GM12878 (cell line): ENCODE measurements around the gene PTGR1. TPM values are rescaled to one million over a fixed set of nuclear protein-coding genes. Genes with fewer than 3 reads are reported as not detected.

Experiments
- ATAC-seq: fragments of 200-7000 bp; cut with Tn5 transposase; 3 replicates; pipeline ENCODE4 v1.9.1; 2020; ENCODE audit warnings: mild to moderate bottlenecking, moderate library complexity
- BruUV-seq: library from RNA; stranded (reverse); fragments of 400-500 nt; replicated peaks from 2 replicates; lab custom pipeline; 2021; lab: Mats Ljungman, UMichigan
- CTCF ChIA-PET: fragments of 300-600 bp; sonication (Branson Sonifier 250); formaldehyde crosslinking; extraction: SDS; loops from one replicate; lab custom pipeline; 2021; ENCODE audit warnings: inconsistent platforms; lab: Yijun Ruan, JAX
- POLR2A ChIA-PET: fragments of 350-600 bp; formaldehyde crosslinking; extraction: SDS; loops from one replicate; lab custom pipeline; 2021; ENCODE audit warnings: inconsistent platforms; lab: Charles Lee
- RAD21 ChIA-PET: fragments of 300-600 bp; sonication (Branson Sonifier 250); formaldehyde crosslinking; loops from one replicate; lab custom pipeline; 2023; ENCODE audit warnings: antibody characterized with exemption; ENCODE audit not compliant: unreplicated experiment; lab: Charles Lee
- SMC1A ChIA-PET: fragments of 300-600 bp; sonication (Branson Sonifier 250); formaldehyde crosslinking; loops from one replicate; lab custom pipeline; 2023; ENCODE audit not compliant: unreplicated experiment, uncharacterized antibody; lab: Charles Lee
- DNase-seq: peaks from one replicate; pipeline ENCODE4 v3.0.0-alpha.2; 2011; ENCODE audit warnings: low read depth, low spot score
- FAIRE-seq: peaks from 3 replicates; lab custom pipeline; 2011; peaks lifted over from hg19 to GRCh38; lab: Jason Lieb, UNC
- H2AFZ ChIP-seq: 2 replicates; pipeline ENCODE4 v1.6.0; 2011; ENCODE audit warnings: low read depth, low read length, control low read depth; ENCODE audit not compliant: control insufficient read depth
- H3K27ac ChIP-seq: 2 replicates; pipeline ENCODE4 v1.5.1; 2011; ENCODE audit warnings: control low read depth; ENCODE audit not compliant: control insufficient read depth, insufficient read depth
- H3K27me3 ChIP-seq, 2 experiments: replicated peaks in 1 of 2; 2 replicates each; pipeline versions ENCODE4 v1.6.0 to v1.6.1; 2011; ENCODE audit warnings: low read length in 1 of 2; ENCODE audit not compliant: control insufficient read depth in 2 of 2, insufficient read depth in 2 of 2
- H3K36me3 ChIP-seq, 2 experiments: 2 replicates each; pipeline ENCODE4 v1.5.1; 2011; ENCODE audit warnings: low read length in 1 of 2; ENCODE audit not compliant: control insufficient read depth in 2 of 2, insufficient read depth in 2 of 2
- H3K4me1 ChIP-seq: 2 replicates; pipeline ENCODE4 v1.6.1; 2011; ENCODE audit warnings: mild to moderate bottlenecking, low read length, moderate library complexity, mixed read lengths; ENCODE audit not compliant: control insufficient read depth, insufficient read depth
- H3K4me2 ChIP-seq: 2 replicates; pipeline ENCODE4 v1.6.0; 2011; ENCODE audit warnings: control low read depth; ENCODE audit not compliant: control insufficient read depth, insufficient read depth
- H3K4me3 ChIP-seq: fragments of 200-600 bp; sonication (generic); 2 replicates; pipeline ENCODE4 v1.5.1; 2016
- H3K79me2 ChIP-seq: 2 replicates; pipeline ENCODE4 v1.6.0; 2011; ENCODE audit warnings: low read length; ENCODE audit not compliant: control insufficient read depth, insufficient read depth
- H3K9ac ChIP-seq: 2 replicates; pipeline ENCODE4 v1.8.0; 2011; ENCODE audit warnings: low read length, control low read depth, mixed read lengths; ENCODE audit not compliant: control insufficient read depth, insufficient read depth
- H3K9me3 ChIP-seq: replicated peaks from 3 replicates; pipeline ENCODE4 v1.5.1; 2011; ENCODE audit warnings: mild to moderate bottlenecking, low read length; ENCODE audit not compliant: control insufficient read depth, insufficient read depth
- H4K20me1 ChIP-seq: 2 replicates; pipeline ENCODE4 v1.6.0; 2011; ENCODE audit not compliant: control insufficient read depth, insufficient read depth
- ASH2L ChIP-seq: fragments of 300-600, 200-600 bp; sonication (generic); IDR thresholded peaks from 2 replicates; pipeline ENCODE4 v1.6.1; 2017; ENCODE audit warnings: low read depth, mild to moderate bottlenecking, borderline replicate concordance
- HDAC2 ChIP-seq: fragments of 200-600 bp; sonication (generic); IDR thresholded peaks from 2 replicates; pipeline ENCODE4 v1.6.1; 2017
- HDGF ChIP-seq: fragments of 450-650 bp; IDR thresholded peaks from 2 replicates; pipeline ENCODE4 v1.6.1; 2016; ENCODE audit warnings: antibody characterized with exemption
- JUNB ChIP-seq: IDR thresholded peaks from 2 replicates; pipeline ENCODE4 v1.6.1; 2016; ENCODE audit warnings: antibody characterized with exemption, mild to moderate bottlenecking
- NFYB ChIP-seq: IDR thresholded peaks from 2 replicates; pipeline ENCODE4 v1.6.1; 2011; ENCODE audit warnings: low read depth, mild to moderate bottlenecking, low read length, improper control_type of control experiment, moderate library complexity; ENCODE audit not compliant: insufficient read depth
- POLR2AphosphoS2 ChIP-seq: IDR thresholded peaks from 2 replicates; pipeline ENCODE4 v1.6.1; 2011; ENCODE audit warnings: low read depth, mild to moderate bottlenecking, low read length, improper control_type of control experiment, moderate library complexity
- SMAD5 ChIP-seq: IDR thresholded peaks from 2 replicates; pipeline ENCODE4 v1.6.1; 2016; ENCODE audit warnings: antibody characterized with exemption, low read depth
- SMC3 ChIP-seq: IDR thresholded peaks from 2 replicates; pipeline ENCODE4 v1.6.1; 2011; ENCODE audit warnings: low read length, improper control_type of control experiment, borderline replicate concordance
- SPI1 ChIP-seq: IDR thresholded peaks from 2 replicates; pipeline ENCODE4 v1.6.1; 2011; ENCODE audit warnings: low read depth, mild to moderate bottlenecking, low read length, moderate library complexity, borderline replicate concordance; ENCODE audit not compliant: insufficient read depth
- YBX1 ChIP-seq: fragments of 450-650 bp; IDR thresholded peaks from 2 replicates; pipeline ENCODE4 v1.6.1; 2016; ENCODE audit warnings: antibody characterized with exemption
- ZNF622 ChIP-seq: fragments of 450-650 bp; IDR thresholded peaks from 2 replicates; pipeline ENCODE4 v1.6.1; 2017; ENCODE audit warnings: mild to moderate bottlenecking, inconsistent platforms
- WGBS: methylation state at CpG from one replicate; pipeline ENCODE4 v1.1.6; 2016; ENCODE audit warnings: low lambda C conversion rate; ENCODE audit not compliant: insufficient replicate concordance, insufficient coverage; ENCODE audit errors: missing lambda C conversion rate; 5-methylcytosine and 5-hydroxymethylcytosine counted together
- in situ Hi-C: fragments of 300-500 bp; cut with MboI; formaldehyde crosslinking; loops from 9 replicates; pipeline ENCODE4 v1.14.3; 2018; ENCODE audit warnings: mixed read lengths
- intact Hi-C: fragments of 100-400 bp; cut with micrococcal nuclease; formaldehyde crosslinking; loops from one replicate; pipeline ENCODE4 v1.14.2; 2022; ENCODE audit not compliant: unreplicated experiment
- polyA plus RNA-seq, 11 experiments: library from polyadenylated mRNA; depleted of rRNA in 4 of 11; unstranded in 6 of 11; stranded (reverse) in 5 of 11; fragments of >200 nt; fragmentation: Nextera tagmentation in 4 of 11; fragmentation: Illumina TruSeq in 1 of 11; extraction: Ambion mirVana in 4 of 11; extraction: Trizol in 1 of 11; gene quantifications; 1 replicate in 1 of 11; 2 replicates in 10 of 11; pipeline versions ENCODE4 v1.2.1 to v1.2.3, GENCODE V29; 2011 to 2016; ENCODE audit warnings: inconsistent platforms in 2 of 11, missing spikeins in 2 of 11, low read depth in 1 of 11
- total RNA-seq, 4 experiments: library from RNA; depleted of rRNA in 3 of 4; stranded (reverse); fragments of >200 nt in 3 of 4; fragmentation: Illumina TruSeq in 1 of 4; extraction: Trizol in 1 of 4; gene quantifications; 2 replicates each; pipeline versions ENCODE4 v1.2.1 to v1.2.3, GENCODE V29; 2013 to 2021
- TF ChIP-seq, protein P1 (sequence below): fragments of 450-650 bp; IDR thresholded peaks from 2 replicates; pipeline ENCODE4 v1.6.1; 2017; ENCODE audit warnings: antibody characterized with exemption, mild to moderate bottlenecking, moderate library complexity
- TF ChIP-seq, protein P2 (sequence below): IDR thresholded peaks from 2 replicates; pipeline ENCODE4 v1.6.1; 2012; ENCODE audit warnings: improper control_type of control experiment, low read depth, low read length; ENCODE audit not compliant: insufficient replicate concordance

The PTGR1 gene
- total and polyA plus RNA-seq, 10 of the 15 experiments (the other 5 are each of a cell fraction or from before 2014, with no cell fraction given): 0.12 to 6.3 (median 2.8) TPM

GRCh38 chr9:111610149-111610548, 10.7 kb upstream of the PTGR1 start (continued):
- TF ChIP-seq NFYB (no peak), ASH2L (no peak), SMAD5 (no peak), SPI1 (no peak)

- in situ Hi-C loops: no loop called here
- no peak overlapping the region for H3K4me2 ChIP-seq
- H3K9me3 ChIP-seq: no peaks in the 10 kb centered on the region
- intact Hi-C loops: no loop called here
- FAIRE-seq: no peak
- no peak overlapping the region for H3K9ac ChIP-seq
- H4K20me1 ChIP-seq: no peaks in the 10 kb centered on the region; the same call in 1 of the 2 replicates
- H3K27ac ChIP-seq: no peak overlapping the region
- 59% methylated on average over 9 of the region's 9 CpGs for WGBS
- POLR2A ChIA-PET: no interaction called here
- DNase-seq: no peak
- TF ChIP-seq SMC3 (no peak), HDAC2 (no peak), ZNF622 (no peak), HDGF (no peak), YBX1 (no peak), POLR2AphosphoS2 (no peak), SMAD5 (no peak), JUNB (no peak)
- TF ChIP-seq, protein P1, sequence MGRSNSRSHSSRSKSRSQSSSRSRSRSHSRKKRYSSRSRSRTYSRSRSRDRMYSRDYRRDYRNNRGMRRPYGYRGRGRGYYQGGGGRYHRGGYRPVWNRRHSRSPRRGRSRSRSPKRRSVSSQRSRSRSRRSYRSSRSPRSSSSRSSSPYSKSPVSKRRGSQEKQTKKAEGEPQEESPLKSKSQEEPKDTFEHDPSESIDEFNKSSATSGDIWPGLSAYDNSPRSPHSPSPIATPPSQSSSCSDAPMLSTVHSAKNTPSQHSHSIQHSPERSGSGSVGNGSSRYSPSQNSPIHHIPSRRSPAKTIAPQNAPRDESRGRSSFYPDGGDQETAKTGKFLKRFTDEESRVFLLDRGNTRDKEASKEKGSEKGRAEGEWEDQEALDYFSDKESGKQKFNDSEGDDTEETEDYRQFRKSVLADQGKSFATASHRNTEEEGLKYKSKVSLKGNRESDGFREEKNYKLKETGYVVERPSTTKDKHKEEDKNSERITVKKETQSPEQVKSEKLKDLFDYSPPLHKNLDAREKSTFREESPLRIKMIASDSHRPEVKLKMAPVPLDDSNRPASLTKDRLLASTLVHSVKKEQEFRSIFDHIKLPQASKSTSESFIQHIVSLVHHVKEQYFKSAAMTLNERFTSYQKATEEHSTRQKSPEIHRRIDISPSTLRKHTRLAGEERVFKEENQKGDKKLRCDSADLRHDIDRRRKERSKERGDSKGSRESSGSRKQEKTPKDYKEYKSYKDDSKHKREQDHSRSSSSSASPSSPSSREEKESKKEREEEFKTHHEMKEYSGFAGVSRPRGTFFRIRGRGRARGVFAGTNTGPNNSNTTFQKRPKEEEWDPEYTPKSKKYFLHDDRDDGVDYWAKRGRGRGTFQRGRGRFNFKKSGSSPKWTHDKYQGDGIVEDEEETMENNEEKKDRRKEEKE: no peak
- TF ChIP-seq, protein P2, sequence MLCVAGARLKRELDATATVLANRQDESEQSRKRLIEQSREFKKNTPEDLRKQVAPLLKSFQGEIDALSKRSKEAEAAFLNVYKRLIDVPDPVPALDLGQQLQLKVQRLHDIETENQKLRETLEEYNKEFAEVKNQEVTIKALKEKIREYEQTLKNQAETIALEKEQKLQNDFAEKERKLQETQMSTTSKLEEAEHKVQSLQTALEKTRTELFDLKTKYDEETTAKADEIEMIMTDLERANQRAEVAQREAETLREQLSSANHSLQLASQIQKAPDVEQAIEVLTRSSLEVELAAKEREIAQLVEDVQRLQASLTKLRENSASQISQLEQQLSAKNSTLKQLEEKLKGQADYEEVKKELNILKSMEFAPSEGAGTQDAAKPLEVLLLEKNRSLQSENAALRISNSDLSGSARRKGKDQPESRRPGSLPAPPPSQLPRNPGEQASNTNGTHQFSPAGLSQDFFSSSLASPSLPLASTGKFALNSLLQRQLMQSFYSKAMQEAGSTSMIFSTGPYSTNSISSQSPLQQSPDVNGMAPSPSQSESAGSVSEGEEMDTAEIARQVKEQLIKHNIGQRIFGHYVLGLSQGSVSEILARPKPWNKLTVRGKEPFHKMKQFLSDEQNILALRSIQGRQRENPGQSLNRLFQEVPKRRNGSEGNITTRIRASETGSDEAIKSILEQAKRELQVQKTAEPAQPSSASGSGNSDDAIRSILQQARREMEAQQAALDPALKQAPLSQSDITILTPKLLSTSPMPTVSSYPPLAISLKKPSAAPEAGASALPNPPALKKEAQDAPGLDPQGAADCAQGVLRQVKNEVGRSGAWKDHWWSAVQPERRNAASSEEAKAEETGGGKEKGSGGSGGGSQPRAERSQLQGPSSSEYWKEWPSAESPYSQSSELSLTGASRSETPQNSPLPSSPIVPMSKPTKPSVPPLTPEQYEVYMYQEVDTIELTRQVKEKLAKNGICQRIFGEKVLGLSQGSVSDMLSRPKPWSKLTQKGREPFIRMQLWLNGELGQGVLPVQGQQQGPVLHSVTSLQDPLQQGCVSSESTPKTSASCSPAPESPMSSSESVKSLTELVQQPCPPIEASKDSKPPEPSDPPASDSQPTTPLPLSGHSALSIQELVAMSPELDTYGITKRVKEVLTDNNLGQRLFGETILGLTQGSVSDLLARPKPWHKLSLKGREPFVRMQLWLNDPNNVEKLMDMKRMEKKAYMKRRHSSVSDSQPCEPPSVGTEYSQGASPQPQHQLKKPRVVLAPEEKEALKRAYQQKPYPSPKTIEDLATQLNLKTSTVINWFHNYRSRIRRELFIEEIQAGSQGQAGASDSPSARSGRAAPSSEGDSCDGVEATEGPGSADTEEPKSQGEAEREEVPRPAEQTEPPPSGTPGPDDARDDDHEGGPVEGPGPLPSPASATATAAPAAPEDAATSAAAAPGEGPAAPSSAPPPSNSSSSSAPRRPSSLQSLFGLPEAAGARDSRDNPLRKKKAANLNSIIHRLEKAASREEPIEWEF: no peak
- TF ChIP-seq, all 136 proteins: peak for 0
- RAD21 ChIA-PET: no interaction called here
- SMC1A ChIA-PET: no interaction called here
- no peak for ATAC-seq
- Histone ChIP-seq H3K27me3 (no peaks in the 10 kb centered on the region), H3K79me2 (no peaks in the 10 kb centered on the region), H2AFZ (no peak overlapping the region), H3K36me3 (no peaks in the 10 kb centered on the region), H3K4me3 (no peak overlapping the region), H3K4me1 (no peaks in the 10 kb centered on the region)
- CTCF ChIA-PET: interaction anchor here (1.1 to 1.6 kb wide), 2 partner anchors 7 to 10 kb away, joined by 3 to 7 read pairs; no protein-coding TSS in a partner anchor
- no TSS peak for BruUV-seq
Measured at GRCh38 chr9:111605041-111605559, 5.7 kb upstream of the PTGR1 start.
